HepG2 (cell line): ENCODE measurements around the gene CCNYL1. TPM values are rescaled to one million over a fixed set of nuclear protein-coding genes. Genes with fewer than 3 reads are reported as not detected.

Experiments
- ATF5 ChIP-seq: sonication (generic); formaldehyde crosslinking; IDR thresholded peaks from 2 replicates; pipeline ENCODE4 v1.4.0; 2020; ENCODE audit warnings: mild to moderate bottlenecking, low read depth, missing genetic modification reagents
- ATF6 ChIP-seq: sonication (generic); formaldehyde crosslinking; conservative IDR thresholded peaks from 2 replicates; pipeline ENCODE4 v1.4.0; 2020; ENCODE audit warnings: missing genetic modification reagents
- FOXA3 ChIP-seq: IDR thresholded peaks from 2 replicates; pipeline ENCODE4 v1.6.1; 2016; ENCODE audit warnings: missing genetic modification reagents, missing compliant biosample characterization
- GPN1 ChIP-seq: sonication (generic); formaldehyde crosslinking; IDR thresholded peaks from 2 replicates; pipeline ENCODE4 v1.5.1; 2020; ENCODE audit warnings: missing genetic modification reagents, borderline replicate concordance
- HMGA1 ChIP-seq: sonication (generic); formaldehyde crosslinking; conservative IDR thresholded peaks from 2 replicates; pipeline ENCODE4 v1.4.0; 2020; ENCODE audit warnings: missing genetic modification reagents
- LBX2 ChIP-seq: sonication (generic); formaldehyde crosslinking; IDR thresholded peaks from 2 replicates; pipeline ENCODE4 v1.5.0; 2020; ENCODE audit warnings: missing genetic modification reagents, mild to moderate bottlenecking, borderline replicate concordance
- PTBP1 ChIP-seq: fragments of 200-400 bp; formaldehyde crosslinking; IDR thresholded peaks from 2 replicates; pipeline ENCODE4 v1.6.1; 2018; ENCODE audit warnings: low read length, low read depth; ENCODE audit not compliant: poor library complexity, severe bottlenecking
- TBL1XR1 ChIP-seq: fragments of 150-350 bp; IDR thresholded peaks from 2 replicates; pipeline ENCODE4 v1.6.1; 2014; ENCODE audit warnings: borderline replicate concordance, low read length; ENCODE audit not compliant: partially characterized antibody
- YY1 ChIP-seq: IDR thresholded peaks from 2 replicates; pipeline ENCODE4 v1.6.1; 2011; ENCODE audit warnings: low read length, low read depth, moderate library complexity, mild to moderate bottlenecking; ENCODE audit not compliant: insufficient read depth, insufficient replicate concordance
- ZNF205 ChIP-seq: IDR thresholded peaks from 2 replicates; pipeline ENCODE4 v1.6.1; 2018; ENCODE audit warnings: missing biosample characterization, missing genetic modification reagents
- ZNF263 ChIP-seq: sonication (generic); formaldehyde crosslinking; IDR thresholded peaks from 2 replicates; pipeline ENCODE4 v1.4.0; 2020; ENCODE audit warnings: missing genetic modification reagents
- ZNF326 ChIP-seq: sonication (generic); formaldehyde crosslinking; IDR thresholded peaks from 2 replicates; pipeline ENCODE4 v1.4.0; 2020; ENCODE audit warnings: missing genetic modification reagents, borderline replicate concordance
- ZNF337 ChIP-seq: sonication (generic); formaldehyde crosslinking; IDR thresholded peaks from 2 replicates; pipeline ENCODE4 v1.5.1; 2020; ENCODE audit warnings: missing genetic modification reagents, low read depth, mild to moderate bottlenecking, borderline replicate concordance
- ZNF33A ChIP-seq: sonication (generic); formaldehyde crosslinking; IDR thresholded peaks from 2 replicates; pipeline ENCODE4 v1.5.1; 2020; ENCODE audit warnings: missing genetic modification reagents, mild to moderate bottlenecking, moderate library complexity, borderline replicate concordance
- ZNF354B ChIP-seq: sonication (generic); formaldehyde crosslinking; IDR thresholded peaks from 2 replicates; pipeline ENCODE4 v1.8.0; 2022; ENCODE audit warnings: mild to moderate bottlenecking, missing genetic modification reagents
- ZNF382 ChIP-seq: sonication (generic); formaldehyde crosslinking; IDR thresholded peaks from 2 replicates; pipeline ENCODE4 v1.5.0; 2020; ENCODE audit warnings: missing genetic modification reagents, mild to moderate bottlenecking, borderline replicate concordance
- ZNF501 ChIP-seq: sonication (generic); formaldehyde crosslinking; IDR thresholded peaks from 2 replicates; pipeline ENCODE4 v1.5.1; 2020; ENCODE audit warnings: mild to moderate bottlenecking, moderate library complexity, missing genetic modification reagents
- ZNF563 ChIP-seq: sonication (generic); formaldehyde crosslinking; IDR thresholded peaks from 2 replicates; pipeline ENCODE4 v1.8.0; 2022; ENCODE audit warnings: mild to moderate bottlenecking, moderate library complexity, missing genetic modification reagents
- ZNF724P ChIP-seq: sonication (generic); formaldehyde crosslinking; IDR thresholded peaks from 2 replicates; pipeline ENCODE4 v1.8.0; 2022; ENCODE audit warnings: missing genetic modification reagents, borderline replicate concordance
- polyA plus RNA-seq, 8 experiments: library from polyadenylated mRNA; depleted of rRNA in 3 of 8; stranded (reverse) in 7 of 8; unstranded in 1 of 8; fragments of >200 nt; fragmentation: Illumina TruSeq in 4 of 8; extraction: Trizol in 4 of 8; gene quantifications; 2 replicates each; pipeline versions ENCODE4 v1.2.1 to v1.2.3, GENCODE V29; 2011 to 2016; ENCODE audit warnings: low read depth in 4 of 8, missing spikeins in 1 of 8, mixed read lengths in 1 of 8; ENCODE audit not compliant: insufficient read depth in 1 of 8
- total RNA-seq, 5 experiments: library from RNA; depleted of rRNA; stranded (reverse); fragments of >200 nt; fragmentation: Illumina TruSeq; extraction: Trizol; gene quantifications; 2 replicates each; pipeline ENCODE4 v1.2.3, GENCODE V29; 2016; ENCODE audit warnings: low read depth in 1 of 5
- TF ChIP-seq, protein P1 (sequence below), 2 experiments: fragments of 450-650 bp in 1 of 2; sonication (generic) in 1 of 2; formaldehyde crosslinking; IDR thresholded peaks; 2 replicates each; pipeline versions ENCODE4 v1.5.0 to v1.8.0; 2020 to 2022; ENCODE audit warnings: mild to moderate bottlenecking in 1 of 2, missing genetic modification reagents in 1 of 2
- TF ChIP-seq, protein P2 (sequence below): sonication (generic); formaldehyde crosslinking; IDR thresholded peaks from 2 replicates; pipeline ENCODE4 v1.5.0; 2020; ENCODE audit warnings: mild to moderate bottlenecking, missing genetic modification reagents
- TF ChIP-seq, protein P3 (sequence below): sonication (generic); formaldehyde crosslinking; IDR thresholded peaks from 2 replicates; pipeline ENCODE4 v1.9.0; 2021; ENCODE audit warnings: missing genetic modification reagents, mild to moderate bottlenecking, borderline replicate concordance

CCNYL1 gene
- total and polyA plus RNA-seq, 2 of the 13 experiments (the other 11 are each of a cell fraction or from before 2014, with no cell fraction given): 12.5 to 16.2 TPM

DNA sequence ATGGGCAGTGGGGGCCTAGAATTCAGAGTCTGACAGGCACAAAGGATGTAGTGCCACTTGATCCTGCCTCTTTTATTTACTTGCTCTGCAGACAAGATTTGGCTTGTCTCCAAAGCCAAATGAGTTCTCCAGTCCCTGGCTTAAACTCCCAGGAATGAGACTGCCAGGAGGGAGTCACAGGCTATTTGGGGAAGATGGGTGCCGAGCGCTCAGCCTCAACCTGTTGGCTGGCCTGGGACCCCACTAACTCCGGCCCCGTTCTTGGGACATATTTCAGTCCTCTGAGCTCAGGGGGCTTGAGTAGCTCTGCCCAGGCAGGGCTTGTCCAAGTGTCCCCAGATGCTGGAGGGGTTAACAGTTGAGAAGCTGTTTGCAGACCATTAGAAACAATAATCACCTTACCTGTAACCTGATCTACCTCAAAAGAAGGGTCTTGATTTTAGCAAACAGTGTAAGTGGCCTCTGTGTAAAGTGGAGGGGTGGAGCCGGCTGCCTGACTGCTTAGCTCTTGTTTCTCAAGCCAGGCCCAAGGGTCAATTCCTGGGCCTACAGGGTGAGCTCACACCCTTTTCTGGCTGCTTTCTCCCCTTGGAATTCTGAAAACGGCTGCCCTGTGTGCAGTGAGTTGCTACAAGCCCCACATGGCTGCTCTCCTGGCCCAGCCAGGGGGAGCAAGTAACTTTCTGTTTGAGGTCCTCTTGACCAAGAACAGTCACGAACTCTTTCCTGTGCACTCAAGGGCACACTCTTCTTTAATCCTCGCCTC lies 85.3 kb downstream of the CCNYL1 start (continued):
- 0 out of 2 replicates have a peak, but pooled peaks have one; percentile 52 for TF ChIP-seq LBX2 (CRISPR knock-in tag)
- no peak for TF ChIP-seq HMGA1
- TF ChIP-seq ZNF33A (CRISPR knock-in tag): no peak
- TF ChIP-seq FOXA3 (CRISPR knock-in tag): peak; percentile 29; the same call in 1 of the 2 replicates
- TF ChIP-seq ZNF724P (CRISPR knock-in tag): no peak
- no peak for TF ChIP-seq ZNF326 (CRISPR knock-in tag)
- TF ChIP-seq, protein P1, sequence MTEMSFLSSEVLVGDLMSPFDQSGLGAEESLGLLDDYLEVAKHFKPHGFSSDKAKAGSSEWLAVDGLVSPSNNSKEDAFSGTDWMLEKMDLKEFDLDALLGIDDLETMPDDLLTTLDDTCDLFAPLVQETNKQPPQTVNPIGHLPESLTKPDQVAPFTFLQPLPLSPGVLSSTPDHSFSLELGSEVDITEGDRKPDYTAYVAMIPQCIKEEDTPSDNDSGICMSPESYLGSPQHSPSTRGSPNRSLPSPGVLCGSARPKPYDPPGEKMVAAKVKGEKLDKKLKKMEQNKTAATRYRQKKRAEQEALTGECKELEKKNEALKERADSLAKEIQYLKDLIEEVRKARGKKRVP (CRISPR knock-in tag; IDR thresholded peaks at IDR 0.05): no peak
- no peak for TF ChIP-seq YY1
- TF ChIP-seq ATF6 (CRISPR knock-in tag): no peak
- TF ChIP-seq ZNF337: no peak
- TF ChIP-seq ZNF263 (CRISPR knock-in tag): no peak; the same call in 1 of the 2 replicates
- TF ChIP-seq ATF5 (CRISPR knock-in tag): 0 out of 2 replicates have a peak, but pooled peaks have one; percentile 50
- TF ChIP-seq GPN1 (CRISPR knock-in tag): no peak
- no peak for TF ChIP-seq ZNF563 (CRISPR knock-in tag)
- no peak for TF ChIP-seq ZNF354B
- TF ChIP-seq ZNF501 (CRISPR knock-in tag): peak; percentile 58
- TF ChIP-seq PTBP1: no peak
- TF ChIP-seq TBL1XR1: no peak
- TF ChIP-seq, protein P2, sequence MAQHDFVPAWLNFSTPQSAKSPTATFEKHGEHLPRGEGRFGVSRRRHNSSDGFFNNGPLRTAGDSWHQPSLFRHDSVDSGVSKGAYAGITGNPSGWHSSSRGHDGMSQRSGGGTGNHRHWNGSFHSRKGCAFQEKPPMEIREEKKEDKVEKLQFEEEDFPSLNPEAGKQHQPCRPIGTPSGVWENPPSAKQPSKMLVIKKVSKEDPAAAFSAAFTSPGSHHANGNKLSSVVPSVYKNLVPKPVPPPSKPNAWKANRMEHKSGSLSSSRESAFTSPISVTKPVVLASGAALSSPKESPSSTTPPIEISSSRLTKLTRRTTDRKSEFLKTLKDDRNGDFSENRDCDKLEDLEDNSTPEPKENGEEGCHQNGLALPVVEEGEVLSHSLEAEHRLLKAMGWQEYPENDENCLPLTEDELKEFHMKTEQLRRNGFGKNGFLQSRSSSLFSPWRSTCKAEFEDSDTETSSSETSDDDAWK (CRISPR knock-in tag): no peak
- TF ChIP-seq, protein P3, sequence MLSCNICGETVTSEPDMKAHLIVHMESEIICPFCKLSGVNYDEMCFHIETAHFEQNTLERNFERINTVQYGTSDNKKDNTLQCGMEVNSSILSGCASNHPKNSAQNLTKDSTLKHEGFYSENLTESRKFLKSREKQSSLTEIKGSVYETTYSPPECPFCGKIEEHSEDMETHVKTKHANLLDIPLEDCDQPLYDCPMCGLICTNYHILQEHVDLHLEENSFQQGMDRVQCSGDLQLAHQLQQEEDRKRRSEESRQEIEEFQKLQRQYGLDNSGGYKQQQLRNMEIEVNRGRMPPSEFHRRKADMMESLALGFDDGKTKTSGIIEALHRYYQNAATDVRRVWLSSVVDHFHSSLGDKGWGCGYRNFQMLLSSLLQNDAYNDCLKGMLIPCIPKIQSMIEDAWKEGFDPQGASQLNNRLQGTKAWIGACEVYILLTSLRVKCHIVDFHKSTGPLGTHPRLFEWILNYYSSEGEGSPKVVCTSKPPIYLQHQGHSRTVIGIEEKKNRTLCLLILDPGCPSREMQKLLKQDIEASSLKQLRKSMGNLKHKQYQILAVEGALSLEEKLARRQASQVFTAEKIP: no peak
- peak; percentile 77 for TF ChIP-seq ZNF205 (CRISPR knock-in tag)
- no peak for TF ChIP-seq ZNF382
